Measurements from ENCODE around the gene CDHR5.

CDHR5 gene

DNA sequence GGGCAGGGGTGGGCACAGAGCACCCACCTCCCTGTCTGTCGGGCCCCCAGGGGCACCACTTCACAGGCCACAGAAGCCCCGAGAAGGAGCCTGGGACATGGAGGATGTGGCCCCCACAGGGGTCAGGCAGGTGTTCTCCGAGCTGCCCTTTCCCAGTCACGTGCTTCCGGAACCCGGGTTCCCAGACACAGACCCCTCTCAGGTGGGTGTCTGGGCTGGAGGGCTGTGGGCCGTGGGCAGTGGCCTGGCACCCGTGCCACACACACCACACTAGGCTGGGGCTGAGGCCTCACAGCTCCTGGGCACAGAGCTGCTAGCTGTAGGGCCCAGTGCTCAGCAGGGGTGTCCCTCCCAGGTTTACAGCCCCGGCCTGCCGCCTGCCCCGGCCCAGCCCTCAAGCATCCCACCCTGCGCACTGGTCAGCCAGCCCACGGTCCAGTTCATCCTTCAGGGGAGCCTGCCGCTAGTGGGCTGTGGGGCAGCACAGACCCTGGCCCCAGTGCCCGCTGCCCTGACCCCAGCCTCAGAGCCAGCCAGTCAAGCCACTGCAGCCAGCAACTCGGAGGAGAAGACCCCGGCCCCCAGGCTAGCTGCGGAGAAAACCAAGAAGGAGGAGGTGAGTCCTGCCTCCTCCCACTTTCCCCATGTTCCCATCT, 14.5 kb downstream of the CDHR5 start:
- DNase-seq (ENCODE audit: low spot score): no peak

DNA sequence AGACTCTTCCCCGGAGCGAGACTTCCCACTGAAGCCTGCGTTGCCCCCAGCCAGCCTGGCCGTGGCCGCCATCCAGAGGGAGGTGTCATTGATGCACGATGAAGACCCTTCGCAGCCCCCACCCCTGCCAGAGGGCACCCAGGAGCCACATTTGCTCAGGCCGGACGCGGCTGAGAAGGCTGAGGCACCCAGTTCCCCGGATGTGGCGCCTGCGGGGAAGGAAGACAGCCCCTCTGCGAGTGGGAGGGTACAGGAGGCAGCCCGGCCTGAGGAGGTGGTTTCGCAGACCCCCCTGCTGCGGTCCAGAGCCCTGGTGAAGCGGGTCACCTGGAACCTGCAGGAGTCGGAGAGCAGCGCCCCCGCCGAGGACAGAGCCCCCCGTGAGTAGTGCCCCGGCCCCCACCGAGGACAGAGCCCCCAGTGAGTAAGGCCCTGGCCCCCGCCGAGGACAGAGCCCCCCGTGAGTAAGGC, 15.4 kb downstream of the CDHR5 start:
- no peak for DNase-seq (ENCODE audit: low spot score)

DNA sequence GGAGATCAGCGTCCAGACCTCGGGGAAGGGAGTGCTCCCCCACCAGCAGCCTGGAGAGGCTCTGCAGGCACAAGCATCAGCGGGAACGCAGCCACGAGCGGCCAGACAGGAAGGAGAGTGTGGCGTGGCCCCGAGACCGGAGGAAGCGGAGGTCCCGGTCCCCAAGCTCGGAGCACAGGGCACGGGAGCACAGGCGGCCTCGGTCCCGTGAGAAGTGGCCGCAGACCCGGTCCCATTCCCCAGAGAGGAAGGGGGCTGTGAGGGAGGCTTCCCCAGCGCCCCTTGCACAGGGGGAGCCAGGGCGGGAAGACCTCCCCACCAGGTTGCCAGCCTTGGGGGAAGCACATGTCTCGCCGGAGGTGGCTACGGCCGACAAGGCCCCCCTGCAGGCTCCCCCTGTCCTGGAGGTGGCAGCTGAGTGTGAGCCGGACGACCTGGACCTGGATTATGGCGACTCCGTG, 15.9 kb downstream of the CDHR5 start:
- DNase-seq (ENCODE audit: low spot score): no peak

DNA sequence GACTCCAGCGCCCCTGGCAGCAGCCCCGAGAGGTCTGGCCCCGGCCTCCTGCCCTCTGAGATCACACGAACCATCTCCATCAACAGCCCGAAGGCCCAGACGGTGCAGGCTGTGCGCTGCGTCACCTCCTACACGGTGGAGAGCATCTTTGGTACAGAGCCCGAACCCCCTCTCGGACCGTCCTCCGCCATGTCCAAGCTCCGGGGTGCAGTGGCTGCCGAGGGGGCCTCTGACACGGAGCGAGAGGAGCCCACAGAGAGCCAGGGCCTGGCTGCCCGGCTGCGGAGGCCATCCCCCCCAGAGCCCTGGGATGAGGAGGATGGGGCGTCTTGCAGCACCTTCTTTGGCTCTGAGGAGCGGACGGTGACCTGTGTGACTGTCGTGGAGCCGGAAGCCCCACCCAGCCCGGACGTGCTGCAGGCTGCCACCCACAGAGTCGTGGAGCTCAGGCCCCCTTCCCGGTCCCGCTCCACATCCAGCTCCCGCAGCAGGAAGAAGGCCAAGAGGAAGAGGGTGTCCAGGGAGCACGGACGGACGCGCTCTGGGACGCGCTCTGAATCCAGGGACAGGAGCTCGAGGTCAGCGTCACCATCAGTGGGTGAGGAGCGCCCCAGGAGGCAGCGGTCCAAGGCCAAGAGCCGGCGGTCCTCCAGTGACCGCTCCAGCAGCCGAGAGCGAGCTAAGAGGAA, 16.6 kb downstream of the CDHR5 start:
- DNase-seq (ENCODE audit: low spot score): no peak

DNA sequence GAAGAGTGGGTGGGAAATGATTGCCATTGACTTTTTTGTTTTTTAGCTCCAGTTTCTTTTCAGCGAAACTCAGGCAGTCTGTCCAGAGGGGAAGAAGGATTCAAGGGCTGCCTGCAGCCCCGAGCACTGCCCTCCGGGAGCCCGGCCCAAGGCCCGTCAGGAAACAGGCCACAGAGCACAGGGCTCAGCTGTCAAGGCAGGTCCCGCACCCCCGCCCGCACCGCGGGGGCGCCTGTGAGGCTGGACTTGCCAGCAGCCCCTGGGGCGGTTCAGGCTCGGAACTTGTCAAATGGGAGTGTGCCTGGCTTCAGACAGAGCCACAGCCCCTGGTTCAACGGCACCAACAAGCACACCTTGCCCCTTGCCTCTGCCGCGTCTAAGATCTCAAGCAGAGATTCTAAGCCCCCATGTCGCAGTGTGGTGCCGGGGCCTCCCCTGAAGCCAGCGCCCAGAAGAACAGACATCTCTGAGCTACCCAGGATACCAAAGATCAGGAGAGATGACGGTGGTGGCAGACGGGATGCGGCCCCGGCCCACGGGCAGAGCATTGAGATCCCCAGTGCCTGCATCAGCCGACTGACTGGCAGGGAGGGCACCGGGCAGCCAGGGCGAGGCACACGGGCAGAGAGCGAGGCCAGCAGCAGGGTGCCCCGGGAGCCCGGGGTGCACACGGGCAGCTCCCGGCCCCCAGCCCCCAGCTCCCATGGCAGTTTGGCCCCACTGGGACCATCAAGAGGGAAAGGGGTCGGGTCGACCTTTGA, 17.6 kb downstream of the CDHR5 start:
- DNase-seq (ENCODE audit: low spot score): no peak

DNA sequence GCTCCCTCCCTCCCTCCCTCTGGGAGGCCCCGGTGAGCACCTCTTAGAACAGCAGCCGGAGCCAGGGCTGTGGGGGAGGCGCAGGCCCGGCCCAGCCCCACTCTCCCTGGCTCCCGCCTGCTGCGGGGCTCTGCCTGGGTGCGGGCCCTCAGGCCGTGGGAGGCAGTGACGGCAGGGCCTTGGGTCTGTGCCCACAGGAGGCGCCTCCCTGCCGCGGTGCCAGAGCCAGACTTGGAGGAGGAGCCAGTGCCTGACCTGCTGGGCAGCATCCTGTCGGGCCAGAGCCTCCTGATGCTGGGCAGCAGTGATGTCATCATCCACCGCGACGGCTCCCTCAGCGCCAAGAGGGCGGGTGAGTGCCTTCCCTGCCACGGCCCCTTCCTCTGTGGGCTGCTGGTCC, 18.5 kb downstream of the CDHR5 start:
- DNase-seq (ENCODE audit: low spot score): no peak

DNA sequence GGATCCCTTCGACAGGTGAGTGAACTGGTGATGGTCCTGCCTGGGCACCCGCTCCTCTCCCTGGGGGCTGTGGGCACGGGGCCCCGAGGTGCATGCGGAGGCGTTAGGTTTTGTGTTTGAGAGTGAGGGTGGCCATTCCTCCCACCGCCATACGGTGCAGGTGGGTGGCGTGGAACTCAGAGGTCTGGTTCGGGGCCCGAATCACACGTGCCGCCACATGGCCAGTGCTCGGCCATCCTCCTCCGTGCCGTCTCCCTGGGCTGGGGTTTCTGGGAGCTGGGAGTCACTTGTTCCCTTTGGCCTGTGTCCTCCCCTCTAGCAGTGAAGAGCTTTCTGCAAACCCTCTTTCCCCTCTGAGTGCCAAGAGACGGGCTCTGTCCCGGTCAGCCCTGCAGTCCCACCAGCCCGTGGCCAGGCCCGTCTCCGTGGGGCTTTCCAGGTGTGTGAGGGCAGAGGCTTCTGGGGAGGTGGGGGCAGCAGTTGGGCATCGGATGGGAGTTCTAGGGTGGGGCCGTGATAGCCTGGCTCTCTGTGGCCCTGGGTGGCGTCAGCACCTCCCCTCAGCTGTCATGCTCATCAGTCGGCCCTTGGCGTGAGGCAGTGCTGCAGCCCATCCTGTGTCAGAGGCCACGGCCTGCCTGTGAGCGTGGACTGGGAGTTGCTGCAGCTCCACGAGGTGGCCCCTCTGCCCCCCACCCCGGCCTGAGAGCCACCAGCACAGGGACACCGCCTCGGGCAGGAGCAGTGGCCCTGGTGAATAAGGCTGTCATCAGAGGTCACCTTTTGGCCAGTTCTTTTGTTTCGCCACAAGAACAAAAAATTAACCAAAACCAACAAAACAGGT, 19.2 kb downstream of the CDHR5 start:
- DNase-seq (ENCODE audit: low spot score): no peak

DNA sequence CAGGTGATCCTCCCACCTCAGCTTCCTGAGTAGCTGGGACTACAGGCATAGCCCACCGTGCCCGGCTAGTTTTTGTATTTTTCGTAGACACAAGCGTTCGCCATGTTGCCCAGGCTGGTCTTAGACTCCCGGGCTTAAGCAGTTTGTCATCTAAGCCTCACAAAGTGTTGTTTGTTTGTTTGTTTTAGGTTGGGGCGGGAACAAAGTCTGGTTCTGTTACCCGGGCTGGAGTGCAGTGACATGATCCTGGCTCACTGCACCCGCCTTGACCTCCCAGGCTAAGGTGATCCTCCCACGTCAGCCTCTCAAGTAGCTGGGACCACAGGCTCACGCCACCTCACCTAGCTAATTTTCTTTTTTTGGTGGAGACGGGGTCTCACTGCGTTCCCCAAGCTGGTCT, 21.6 kb downstream of the CDHR5 start:
- no peak for DNase-seq (ENCODE audit: low spot score)

DNA sequence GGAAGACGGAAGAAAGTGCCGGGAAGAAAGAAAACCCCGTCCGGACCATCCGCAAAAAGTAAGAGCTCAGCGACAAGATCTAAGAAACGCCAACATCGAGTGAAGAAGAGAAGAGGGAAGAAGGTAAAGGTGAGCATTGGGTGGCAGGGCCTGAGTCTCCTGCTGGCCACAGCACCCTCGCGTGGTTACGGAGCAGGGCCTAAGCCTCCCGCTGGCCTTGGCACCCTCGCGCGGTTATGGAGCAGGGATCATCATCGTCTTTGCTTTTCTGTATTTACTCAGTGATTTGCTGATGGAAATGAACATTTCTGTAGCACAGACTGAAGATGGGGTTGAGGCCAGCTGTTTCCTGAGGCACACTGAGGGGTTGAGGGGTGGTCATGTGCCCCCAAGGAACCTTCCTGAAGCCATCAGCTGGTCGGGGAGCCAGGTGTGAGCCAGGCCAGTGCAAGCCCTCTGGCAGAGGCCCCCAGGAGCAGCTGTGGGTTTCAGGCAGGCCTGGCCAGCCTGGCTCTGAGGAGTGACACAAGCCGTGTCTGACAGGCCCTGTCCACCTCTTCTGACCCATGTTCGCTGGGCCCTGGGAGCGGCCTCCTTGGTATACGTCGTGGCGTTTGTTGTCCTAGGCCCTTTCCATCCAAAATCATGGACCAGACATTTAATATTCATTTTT, 23.0 kb downstream of the CDHR5 start:
- no peak for DNase-seq (ENCODE audit: low spot score)

DNA sequence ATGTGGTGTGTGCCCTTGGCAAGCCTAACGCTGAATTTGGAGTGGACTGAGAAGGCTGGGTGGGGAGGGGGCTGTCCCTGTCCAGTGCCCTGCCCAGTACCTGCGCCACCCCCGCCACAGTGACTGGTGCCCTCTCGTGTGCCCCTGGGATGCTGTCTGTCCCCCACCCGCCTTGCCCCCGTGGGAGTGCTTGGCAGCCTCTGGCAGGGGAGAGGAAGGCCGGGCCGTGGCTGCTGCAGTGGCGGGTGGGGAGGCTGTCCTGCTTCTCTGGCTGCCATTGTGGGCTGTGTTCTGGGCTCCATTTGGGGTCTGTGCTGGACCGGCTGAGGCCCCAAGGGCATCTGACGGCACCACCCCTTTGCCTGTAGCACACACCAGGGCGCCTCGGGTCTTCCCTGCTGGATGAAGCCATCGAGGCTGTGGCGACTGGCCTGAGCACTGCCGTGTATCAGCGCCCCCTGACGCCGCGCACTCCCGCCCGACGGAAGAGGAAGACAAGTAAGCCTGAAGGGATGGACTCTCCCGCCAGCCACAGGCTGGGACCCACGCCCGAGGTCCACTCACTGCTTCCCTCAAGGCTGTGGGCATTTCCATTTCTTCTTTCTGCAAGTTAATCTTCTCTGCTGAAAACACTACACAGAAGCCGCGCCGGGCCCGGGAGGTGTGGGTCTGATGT, 26.6 kb downstream of the CDHR5 start:
- DNase-seq (ENCODE audit: low spot score): no peak

DNA sequence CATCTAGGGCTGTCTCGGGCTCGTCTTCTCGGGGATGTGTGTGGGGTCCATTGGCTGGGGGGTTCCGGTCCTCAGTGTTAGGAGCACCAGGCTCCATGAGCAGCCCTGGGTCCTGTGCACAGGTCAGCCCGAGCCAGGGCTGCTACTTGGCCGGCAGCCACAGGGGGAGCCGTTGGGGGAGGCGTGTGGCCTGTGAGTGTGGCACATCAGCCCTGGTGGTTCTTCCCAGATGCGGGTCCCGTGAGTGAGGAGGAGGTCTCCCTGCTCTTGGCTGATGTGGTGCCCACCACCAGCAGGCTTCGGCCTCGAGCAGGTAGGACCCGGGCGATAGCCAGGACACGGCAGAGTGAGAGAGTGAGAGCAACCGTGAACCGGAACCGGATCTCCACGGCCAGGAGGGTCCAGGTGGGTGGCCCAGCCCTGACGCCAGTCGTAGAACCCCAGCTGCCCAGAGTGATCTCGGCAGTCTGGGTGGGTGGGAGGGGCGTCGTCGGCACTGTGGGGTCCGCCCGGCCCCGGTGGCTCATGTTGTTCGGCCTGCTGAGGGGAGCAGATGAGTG, 27.5 kb downstream of the CDHR5 start:
- DNase-seq (ENCODE audit: low spot score): no peak

DNA sequence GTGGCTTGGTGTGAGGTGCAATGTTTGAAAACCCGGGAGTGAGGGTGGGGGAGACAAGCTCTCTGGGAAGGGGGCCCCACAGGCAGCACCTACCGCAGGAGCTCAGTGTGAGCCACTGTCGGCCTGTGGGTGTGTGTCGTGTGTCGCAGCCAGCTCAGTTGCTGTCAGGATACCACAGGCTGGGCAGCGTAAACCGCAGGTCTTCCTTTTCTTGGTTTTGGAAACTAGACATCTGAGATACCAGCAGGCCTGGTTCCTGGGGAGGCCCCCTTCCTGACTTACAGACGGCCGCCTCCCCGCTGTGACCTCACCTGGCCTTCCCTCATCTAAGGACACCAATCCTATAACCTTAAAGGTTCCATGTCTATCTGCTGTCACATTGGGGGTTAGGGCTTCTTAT, 28.4 kb downstream of the CDHR5 start:
- DNase-seq (ENCODE audit: low spot score): no peak

DNA sequence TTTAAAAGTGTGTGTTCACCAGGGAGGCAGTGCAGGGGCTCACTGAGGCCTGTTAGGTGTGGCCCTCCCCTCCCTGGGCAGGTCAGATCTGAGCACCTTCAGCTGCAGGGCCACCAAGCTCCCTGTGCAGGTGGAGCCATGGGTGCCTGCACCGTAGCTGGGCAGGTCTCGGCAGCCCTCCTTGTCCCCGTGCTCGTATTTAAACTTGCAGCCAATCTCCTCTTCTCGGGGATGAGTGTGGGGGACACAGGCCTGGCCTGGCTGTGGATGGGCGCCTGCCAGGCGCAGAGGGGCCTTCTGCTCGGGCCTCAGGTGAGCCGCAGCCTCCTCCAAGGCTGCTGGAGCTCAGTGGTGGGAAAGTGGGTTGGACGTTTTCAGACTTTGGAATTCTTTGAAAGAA, 29.4 kb downstream of the CDHR5 start:
- no peak for DNase-seq (ENCODE audit: low spot score)

DNA sequence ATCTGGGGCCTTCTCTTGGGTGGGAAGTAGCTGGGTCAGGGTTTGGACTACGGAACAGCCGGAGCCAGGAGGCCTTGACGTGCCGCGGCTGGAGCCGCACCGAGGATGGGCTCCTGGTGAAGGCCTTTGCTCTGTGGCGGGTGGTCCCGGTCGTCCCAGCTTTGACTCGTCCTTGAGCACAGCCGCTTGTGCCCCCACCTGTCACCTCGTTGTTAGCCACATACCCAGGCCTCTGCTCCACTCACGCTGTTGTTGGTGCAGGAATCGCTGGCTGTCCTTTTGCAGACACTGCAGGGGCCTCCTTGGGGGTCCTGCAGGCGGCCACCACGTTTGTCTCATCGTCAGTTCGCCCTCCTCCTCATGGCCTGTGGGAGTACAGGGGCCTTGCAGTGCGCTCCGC, 31.4 kb downstream of the CDHR5 start:
- DNase-seq (ENCODE audit: low spot score): no peak

DNA sequence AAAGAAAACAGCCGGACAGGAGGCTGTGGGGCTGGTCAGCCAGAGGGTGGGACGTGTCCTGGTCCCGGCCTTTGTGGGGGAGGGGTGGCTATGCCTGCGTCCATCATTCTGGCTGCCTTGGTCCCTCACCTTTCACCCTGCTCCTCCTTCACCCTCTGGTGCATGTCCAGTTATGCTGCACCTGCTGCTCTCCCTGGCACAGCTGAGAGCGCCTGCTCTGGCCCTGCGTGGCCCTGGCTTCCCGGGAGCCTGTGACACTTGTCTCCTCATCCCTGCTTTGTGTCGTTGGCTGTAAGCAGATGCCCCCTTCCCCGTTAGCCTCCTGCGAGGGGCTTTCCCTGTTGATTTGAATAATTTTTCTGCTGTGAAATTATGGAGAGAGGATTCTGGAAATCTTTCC, 31.8 kb downstream of the CDHR5 start:
- DNase-seq (ENCODE audit: low spot score): no peak

DNA sequence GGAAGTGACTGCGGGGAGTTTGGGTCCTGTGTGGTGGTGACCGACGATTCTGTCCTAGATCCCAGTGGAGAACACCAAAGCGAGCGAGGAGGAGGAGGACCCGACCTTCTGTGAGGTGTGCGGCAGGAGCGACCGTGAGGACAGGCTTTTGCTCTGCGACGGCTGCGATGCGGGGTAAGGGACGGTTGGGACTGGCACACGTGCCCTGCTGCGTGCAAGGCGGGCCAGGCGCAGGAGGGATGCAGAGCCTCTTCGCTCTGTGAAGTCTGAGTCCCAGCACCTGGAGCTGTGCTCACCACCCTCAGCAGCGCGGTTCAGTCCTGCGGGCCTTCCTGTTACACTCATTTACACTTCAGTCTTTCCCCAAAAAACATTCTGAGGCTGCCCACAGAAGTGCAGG, 32.3 kb downstream of the CDHR5 start:
- DNase-seq (ENCODE audit: low spot score): no peak

DNA sequence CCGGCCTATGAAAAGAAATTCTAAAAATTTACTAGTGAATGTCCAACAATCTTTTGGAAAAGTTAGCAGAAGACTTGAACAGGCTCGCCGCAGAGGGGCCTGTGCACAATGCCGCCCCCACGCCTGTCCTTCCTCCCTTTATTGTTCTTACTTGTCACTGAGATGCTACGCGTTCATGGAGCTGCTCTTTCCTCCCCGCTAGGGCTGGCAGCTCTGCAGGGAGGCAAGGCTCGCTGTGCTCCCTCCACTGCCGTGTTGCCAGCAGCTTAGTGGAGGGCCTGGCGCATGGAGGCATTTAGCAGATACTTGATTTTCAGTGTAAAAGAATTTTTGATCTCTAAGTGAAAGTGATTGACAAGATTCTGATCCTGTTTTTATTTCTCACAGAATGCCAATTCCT, 33.8 kb downstream of the CDHR5 start:
- no peak for DNase-seq (ENCODE audit: low spot score)

DNA sequence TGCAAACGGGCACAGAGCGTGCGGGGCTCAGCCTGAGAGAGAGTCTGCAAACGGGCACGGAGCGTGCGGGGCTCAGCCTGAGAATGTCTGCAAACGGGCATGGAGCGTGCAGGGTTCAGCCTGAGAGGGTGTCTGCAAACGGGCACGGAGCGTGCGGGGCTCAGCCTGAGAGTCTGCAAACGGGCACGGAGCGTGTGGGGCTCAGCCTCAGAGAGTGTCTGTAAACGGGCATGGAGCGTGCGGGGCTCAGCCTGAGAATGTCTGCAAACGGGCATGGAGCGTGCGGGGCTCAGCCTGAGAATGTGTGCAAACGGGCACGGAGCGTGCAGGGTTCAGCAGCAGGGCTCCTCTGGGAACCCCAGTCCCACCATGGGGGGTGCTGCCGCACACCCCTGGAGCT, 35.0 kb downstream of the CDHR5 start:
- no peak for DNase-seq (ENCODE audit: low spot score)

DNA sequence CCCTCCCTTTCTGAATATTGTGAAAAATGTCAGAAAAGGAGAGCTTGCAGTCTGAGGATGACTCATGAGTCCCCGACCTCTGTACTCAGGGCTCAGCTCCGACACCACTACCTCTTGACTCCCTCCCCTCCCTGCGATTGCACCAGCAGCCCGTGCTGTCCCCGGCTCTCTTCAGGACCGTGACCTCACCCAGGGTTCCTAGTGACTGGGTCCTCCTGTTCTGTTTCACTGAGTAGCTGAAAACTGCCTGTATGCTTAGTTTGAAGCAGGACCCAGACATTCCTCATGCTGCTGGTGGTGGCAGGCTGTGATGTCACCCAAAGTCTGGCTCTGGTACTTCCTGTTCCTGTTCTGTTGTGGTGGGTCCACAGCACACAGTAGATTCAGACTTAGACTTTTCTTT, 36.8 kb downstream of the CDHR5 start:
- DNase-seq (ENCODE audit: low spot score): no peak

DNA sequence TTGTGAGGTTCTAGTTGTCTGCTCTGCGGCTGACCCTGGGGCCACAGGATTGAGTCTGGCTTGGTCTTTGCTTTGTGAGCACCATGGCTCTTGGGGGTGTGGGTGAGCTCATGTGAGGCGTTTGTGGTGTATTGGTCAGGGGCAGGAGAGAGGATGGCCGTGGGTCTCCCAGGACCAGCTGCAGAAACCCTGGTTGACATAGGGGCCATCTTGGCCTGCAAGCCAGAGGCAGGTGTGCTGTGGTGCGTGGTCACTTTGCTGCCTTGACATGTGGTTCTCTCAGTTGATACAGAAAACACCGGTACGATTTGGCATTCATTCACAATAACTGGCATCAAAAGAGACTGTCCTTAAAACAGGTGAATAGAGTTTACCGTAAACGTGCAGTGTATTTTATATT, 37.2 kb downstream of the CDHR5 start:
- no peak for DNase-seq (ENCODE audit: low spot score)
